HG02623 (cell line): Measurements from ENCODE around the gene BPIFB1.

Experiments used
- ATAC-seq: cut with Tn5 transposase; IDR thresholded peaks from one replicate; pipeline ENCODE4 v1.9.1; 2021; ENCODE audit warnings: moderate library complexity; ENCODE audit not compliant: unreplicated experiment

BPIFB1 gene

DNA sequence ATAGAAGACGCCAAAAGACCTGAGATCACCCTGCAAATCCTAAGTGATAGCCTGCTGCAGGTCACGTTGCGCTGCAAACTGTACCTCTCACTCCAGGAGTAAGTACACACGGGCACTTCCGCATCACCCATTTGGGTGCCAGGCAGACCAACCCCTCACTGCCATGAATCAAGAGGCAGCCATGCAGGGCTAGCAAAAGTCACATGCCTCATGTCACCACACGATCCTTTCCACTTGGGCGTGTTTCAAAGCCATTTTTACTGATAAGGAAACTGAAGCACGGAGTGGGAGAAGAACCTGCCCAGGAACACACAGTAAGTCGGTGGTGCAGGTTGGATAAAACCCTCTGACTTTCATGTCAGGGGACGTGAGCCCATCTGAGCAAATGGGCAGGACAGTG, 37.0 kb downstream of the BPIFB1 start:
- no peak for ATAC-seq

DNA sequence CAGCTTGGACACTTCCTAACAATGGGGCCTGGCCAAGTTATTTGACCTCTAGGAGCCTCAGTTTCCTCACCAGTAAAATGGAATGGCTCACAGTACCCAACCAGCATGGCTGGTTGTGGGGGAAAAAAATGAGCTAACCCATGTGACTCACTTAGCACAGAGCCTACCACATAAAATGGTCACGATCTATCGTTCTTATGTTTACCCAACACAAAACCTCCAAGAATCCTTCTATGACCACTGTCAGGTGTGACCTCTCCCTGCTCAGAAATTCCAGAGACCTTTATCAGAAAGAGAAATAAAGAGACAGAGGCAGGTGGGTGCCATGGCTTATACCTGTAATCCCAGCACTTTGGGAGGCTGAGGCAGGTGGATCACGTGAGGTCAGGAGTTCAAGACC, 39.4 kb downstream of the BPIFB1 start:
- ATAC-seq, result no peak

DNA sequence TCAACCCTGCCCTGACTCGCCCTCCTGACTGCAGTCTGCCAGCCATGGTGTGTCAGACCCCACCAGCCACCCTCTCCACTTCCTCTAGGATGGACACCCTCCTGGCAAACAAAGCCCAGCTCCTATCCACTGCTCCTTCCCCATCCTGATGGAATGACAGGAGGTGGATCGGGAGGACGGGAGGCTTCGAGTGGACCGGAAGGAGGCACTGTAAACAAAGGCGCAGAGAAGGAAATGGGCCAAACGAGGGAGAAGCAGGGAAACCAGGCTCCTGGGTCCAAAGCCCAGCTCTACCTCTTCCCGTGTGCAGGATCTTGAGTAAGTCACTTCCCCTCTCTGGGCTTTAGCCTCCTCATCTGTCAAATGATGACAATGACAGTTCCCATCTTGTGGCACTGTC, 40.2 kb downstream of the BPIFB1 start:
- ATAC-seq, result no peak

DNA sequence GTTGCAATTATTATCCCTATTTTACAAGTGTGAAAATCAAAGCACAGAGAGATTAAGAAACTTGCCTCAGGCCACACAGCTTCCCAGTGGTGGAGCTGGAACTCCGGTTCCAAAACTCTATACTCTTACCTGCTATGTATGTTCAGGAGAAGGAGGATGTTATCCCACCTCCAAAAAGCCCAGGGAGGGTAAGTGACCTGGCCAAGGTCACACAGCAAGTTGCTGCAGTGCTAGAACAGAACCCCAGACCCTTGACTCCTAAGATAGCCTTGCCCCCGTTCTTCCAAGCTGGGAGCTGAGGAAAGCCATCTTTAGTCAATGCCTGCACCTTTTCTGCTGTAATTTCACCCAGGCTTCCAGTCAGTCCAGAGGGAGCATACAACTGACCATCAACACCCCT, 42.3 kb downstream of the BPIFB1 start:
- ATAC-seq, result no peak

DNA sequence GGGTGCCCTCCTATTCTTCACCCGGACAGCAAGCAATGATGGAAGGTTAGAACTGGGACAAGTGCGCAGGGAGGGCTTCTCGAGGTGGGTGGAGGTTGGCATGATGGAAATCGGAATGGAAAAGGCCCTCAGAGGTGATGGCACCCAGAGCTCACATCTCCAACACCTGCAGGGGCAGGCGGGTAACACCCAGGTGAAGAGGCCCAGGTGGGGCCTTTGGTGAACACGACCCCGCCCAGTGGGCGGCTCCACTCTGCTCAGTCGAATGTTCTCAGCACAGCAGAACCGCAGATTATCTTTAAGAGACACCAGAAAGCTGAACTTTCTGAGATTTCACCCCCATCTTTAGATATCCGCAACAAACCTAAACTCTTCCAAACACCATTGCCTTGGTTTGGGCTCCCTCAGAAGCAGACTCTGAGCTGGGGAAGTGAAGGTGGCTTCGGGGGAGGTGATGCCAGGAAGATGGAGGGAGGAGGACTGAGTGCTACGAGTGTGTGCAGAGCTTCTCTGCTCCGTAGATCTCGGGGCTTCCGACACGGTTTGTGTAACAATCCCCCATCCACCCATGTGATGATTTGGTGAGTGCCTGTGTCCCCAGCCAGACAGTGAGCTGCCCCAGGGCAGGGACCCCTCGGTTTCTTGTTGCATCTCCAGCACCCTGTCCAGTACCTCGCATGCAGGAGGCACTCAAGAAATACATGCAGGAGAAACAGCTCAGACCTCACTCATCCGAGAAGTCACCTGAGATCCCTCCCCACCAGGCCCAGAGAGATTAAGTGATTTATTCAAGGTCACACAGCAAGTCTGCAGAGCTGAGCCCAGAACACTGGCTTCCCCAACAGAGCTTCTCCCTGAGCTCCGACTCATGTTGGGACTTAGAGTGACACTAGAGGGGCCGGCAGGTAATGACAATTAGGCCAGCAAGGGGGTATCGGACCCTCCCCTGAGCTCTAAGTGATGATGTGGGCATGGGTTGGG, 45.4 kb downstream of the BPIFB1 start:
- ATAC-seq, result no peak

DNA sequence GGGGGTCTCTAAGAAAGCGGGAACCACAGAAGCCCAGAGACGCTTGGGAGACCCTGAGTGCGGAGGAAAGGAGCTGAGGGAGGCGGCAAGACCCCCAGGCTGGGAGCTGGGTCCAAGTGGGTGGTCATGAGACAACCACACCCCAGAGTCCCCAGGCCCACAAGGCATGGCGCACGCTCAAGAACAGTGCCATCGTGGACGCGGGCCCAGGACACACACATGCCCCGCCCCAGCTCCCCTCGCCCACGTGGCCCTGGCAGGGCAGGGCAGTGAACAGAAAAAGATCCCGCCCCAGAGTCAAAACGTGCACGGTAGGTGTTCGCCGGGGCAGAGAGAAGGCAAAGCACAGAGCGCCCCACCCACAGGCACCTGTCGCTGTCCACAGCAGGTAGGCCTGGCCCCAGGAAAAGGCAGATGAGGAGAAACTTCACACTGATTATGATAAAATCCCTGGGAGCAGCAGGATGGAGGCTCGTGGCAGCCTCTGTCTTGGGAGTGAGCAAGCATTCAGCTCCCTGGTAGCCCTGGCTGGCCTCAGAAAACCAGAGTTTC, 50.0 kb downstream of the BPIFB1 start:
- no peak for ATAC-seq

DNA sequence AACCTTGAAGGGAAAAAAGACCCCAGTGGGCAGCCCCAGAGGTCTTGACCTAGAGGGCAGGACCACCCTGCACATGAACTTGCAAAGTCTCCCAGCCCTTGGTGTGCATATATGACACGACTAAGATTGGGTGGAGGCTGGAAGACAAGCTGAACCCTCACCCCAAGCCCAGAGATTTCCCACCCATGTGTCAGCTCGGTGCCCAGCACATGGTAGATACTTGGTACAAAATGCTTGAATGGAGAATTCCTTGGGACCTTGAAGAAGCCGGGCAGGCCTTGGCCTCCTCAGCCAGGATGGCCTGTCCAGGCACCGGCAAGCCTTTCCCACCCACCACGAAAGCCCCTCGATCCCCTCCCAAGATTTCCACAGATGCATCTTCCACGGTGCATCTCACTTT, 50.6 kb downstream of the BPIFB1 start:
- no peak for ATAC-seq

DNA sequence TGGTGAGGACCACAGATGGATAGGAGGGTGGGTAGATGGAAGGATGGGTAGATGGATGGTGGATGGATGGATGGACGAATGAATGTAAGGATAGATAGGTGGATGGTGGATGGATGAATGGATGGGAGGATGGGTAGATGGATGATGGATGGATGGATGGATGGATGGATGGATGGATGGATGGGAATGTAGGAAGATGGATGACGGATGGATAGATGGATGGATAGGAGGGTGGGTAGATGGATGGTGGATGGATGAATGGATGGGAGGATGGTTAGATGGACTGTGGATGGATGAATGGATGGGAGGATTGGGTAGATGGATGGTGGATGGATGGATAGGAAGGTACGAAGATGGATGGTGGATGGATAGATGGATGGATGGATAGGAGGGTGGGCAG, 51.1 kb downstream of the BPIFB1 start:
- no peak for ATAC-seq

DNA sequence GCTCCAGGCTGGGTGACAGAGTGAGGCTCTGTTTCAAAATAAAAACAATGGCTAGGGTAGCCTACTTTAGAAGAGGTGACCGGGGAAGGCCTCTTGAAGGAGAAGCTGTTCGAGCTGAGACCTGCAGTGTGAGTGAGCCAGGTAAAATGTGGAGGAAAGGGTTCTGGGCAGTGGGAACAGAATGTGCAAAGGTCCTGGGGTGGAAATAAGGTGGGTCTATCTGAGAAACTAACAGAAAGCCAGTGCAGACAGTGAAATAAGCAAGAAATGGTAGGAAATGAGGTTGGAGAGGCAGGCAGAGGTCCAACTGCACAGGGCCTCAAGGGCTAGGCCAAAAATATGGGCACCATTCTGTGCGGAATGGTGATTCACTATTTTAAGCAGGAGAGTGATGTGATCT, 53.4 kb downstream of the BPIFB1 start:
- ATAC-seq, result no peak

DNA sequence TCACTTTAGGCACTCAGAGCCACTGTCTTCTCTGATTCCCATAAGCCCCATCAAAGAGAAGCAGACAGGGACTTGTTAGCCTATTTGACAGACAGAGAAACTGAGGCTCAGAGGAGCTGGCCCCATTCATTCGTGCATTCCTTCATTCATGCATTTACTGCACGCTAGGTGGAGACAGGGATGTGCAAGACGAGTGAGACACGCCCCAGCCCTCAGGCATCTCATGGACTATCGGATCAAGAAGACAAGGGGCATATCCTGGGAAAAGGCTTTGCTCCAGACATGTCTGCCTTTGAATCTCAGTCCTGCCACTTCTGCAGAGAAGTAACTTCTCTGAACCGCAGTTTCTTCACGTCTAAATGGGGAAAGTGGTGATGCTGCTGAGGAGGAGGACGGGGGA, 54.1 kb downstream of the BPIFB1 start:
- ATAC-seq, result no peak

DNA sequence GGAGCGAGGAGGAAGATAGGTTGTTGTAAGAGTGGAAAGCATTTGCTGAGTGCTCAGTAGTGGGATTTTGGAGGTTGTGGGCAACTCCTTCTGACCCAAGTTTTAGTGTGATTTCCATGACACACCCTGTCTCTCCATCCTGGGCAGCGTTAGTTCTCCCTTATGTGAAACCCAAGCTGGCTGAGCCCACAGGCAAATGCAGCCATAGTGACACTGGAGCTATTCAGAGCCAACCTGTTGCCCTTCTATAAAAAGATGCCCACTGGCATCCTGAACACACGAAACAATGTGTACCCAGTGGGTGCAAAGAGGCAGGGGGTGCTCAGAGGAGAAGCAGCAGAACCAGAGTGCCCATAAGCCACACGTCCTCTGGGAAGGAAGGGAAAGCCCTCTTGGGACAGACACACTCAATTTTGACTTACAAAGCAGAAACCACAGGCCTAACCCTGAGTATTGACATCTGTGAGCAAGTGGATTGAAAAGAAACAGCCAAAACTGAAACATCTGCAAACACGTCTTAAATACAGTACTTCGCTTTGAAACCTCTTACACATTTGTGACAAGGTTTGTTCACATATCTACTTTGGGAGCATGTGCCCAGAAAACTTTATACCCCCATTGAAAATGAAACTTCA, 54.6 kb downstream of the BPIFB1 start:
- no peak for ATAC-seq

DNA sequence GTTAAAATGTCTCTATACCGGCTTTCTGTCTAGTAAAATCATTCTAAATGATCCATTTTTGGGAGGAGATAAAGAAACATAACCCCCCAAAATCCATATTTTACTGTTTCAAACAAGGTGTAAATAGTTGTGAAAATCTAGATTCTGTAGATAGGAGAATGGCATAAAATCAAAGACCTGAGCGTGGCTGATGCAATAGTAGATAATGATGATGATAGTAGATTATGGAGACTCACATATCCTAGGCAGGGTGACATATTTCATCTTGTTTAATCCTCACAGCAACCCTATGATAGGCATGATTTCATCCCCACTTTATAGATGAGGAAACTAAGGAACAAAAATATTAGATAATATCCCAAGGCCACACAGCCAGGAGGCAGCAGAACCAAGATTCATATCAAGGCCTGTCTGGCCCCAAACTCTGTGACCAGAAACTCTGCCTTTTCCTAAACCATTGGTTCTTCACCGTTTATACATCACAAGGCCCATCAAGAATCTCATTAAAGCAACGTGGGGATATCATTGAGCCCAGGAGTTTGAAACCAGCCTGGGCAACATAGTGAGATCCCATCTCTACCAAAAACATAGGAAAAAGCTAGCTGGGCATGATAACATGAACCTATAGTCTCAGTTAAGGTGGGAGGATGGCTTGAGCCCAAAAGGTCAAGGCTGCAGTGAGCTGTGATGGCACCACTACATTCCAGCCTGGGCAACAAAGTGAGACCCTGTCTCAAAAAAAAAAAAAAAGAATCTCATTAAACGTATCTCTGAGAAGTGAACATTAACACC, 55.6 kb downstream of the BPIFB1 start:
- no peak for ATAC-seq

DNA sequence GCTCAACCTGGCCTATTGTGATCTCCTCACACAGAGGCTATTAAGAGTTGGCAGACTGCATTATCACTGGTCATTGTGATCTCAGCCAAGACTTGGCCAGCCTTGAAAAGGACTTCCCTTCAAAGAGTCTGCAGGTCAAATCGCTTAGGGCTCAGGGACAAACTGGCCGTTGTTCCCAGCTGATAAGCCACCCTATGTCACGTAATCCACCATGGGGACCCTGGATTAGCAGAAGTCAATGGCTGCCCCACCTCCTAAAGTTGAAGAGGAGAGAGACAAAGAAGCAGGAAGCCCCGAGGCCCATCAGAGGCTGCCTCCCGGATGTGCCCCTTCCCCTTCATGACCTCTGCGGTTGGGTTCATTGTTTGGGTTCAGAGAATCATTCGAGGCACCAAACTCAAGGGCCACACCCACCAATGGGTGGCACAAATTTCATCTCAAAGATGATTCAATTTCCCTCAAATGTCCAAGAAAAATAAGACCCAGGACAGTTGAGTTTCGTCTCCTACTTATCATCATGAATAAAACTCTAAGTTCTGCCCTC, 56.6 kb downstream of the BPIFB1 start:
- ATAC-seq, result no peak

DNA sequence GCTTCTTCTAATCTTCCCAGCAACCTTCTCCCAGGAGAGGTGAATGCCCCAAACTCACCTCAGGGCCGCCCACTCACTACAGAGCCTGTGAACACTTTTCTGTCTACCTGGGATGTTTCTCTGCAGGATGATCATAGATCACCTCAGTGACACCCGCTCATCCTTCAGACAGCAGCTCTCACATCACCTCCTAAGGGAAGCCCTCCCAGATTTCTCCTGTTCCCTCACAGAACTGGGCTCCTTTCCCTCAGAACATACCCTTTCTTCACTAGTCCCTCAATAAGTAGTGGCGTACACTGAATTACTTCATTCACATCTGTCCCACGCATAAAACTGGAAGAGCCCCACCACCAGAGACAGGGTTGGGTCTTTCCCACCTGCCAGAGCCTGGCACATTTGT, 60.5 kb downstream of the BPIFB1 start:
- no peak for ATAC-seq

DNA sequence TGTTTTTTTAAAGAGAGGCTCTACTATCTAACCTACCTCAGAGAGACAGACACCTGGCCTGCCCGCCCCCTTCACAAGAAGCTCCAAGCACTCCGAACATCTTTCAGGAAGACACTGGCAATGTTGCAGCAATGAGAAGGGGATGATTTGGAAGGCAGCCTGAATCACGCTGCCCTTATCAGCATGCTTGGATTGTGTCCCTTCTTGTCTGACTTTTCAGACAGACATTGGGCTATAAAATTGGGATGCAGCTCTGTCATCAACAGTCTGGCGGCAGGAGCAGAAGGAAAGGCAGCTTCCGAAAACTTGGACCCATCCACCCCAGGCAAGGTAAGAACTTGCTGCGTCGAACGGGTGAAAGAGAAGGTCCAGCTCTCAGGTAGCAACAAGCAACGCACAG, 62.3 kb downstream of the BPIFB1 start:
- ATAC-seq, result no peak

DNA sequence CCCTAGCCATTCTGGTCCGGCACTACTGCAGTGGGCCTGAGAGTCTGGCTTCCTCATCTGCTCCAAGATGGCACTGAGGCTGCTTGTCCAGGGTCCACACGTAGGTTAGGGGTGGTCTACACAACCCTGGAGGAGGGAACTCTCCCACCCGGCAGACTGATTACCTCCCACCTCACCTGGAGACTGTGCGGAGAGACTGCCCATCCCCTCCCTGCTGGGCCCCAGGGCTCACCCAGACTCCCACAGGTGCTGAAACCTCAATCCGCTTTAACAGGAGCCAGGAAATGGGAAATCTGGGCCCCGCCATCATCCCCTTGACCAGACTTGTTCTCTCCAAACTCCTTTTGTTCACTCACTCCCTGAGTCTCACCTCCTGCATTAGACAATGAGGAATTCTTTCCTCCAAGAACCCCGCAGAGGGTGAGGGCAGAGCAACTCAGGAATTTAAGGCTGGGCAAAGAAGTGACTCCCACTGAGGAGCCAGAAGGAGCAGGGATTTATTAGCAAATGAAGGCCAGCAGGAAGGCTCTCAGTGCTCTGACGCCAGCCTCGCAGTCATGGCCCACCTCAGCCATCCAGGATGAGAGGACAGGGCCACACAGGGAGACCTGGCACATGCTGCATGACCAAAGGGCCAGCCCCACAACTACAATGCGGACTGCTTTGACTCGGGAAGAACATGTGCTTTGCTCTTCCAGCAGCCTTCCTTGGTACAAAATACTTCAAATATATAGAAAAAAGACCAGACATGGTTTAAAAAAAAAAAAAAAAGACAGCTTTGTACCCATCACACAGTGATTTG, 65.3 kb downstream of the BPIFB1 start:
- ATAC-seq, result no peak

DNA sequence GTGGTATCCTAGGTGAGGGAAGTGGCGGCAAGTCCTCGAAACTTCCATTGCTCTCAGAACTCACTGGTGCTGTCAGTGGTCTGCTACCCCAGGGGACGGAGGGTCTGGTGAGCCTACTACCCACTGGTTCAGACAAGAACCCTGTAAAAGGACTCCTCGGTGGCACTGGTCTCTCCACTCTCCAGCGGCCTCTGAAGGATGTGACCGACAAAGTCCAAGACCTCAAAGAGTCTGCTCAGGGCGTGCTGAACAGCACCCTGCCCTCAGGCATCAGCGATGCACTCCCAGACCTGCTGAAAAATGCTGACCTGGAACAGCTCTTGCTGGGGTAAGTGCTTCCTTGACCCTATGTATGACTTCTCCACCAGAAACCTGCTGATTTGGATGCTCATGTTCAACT, 66.5 kb downstream of the BPIFB1 start:
- ATAC-seq, result no peak

DNA sequence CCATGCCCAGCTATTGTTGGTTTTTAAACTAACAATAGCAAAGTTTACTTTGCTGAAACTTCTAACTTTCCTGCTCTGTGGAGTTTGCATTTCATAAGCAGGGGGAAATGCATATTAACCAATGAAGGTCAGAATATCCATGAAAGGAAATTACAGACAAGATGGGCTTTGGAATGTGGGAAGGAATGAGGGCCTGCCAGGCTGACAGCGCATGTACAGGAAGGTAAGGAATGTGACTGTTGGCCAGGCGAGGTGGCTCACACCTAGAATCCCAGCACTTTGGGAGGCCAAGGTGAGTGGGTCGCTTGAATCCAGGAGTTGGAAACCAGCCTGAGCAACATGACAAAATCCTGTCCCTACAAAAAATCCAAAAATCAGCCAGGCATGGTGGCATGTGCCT, 68.7 kb downstream of the BPIFB1 start:
- no peak for ATAC-seq

DNA sequence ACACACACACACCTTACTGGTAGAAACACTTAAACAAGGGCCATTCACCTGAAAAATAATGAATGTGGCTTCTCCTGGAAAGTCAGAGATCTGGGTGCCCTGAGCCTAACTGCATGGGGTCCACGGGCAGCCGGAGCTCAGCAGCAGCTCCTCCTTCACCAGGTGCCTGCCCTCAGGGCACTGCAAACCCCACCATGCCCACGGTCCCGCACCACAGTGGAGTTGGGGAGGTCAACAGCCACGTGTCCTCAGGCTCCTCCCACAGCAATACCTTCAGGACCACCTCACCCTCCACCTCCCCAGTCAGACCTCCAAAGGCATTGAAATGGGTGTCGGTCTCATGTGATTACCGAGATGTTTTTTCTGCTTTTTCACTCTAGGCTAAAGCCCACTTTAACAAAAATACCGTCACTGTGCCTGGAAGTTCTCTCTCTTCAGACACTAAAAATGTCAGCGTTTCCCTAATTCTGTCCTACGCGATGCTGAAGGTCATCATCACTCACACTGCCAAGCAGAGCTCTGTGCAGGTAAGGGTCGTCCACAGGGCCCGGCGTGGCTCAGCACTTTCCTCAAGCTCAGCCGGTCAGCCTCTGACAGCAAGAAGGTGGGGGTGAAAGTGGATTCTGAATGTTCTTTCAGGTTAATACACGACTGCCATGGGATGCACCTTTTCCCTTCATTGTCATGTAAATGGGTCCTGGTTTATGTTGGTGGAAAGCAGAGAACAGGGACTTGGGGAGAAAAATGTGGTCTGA, 69.4 kb downstream of the BPIFB1 start:
- no peak for ATAC-seq

DNA sequence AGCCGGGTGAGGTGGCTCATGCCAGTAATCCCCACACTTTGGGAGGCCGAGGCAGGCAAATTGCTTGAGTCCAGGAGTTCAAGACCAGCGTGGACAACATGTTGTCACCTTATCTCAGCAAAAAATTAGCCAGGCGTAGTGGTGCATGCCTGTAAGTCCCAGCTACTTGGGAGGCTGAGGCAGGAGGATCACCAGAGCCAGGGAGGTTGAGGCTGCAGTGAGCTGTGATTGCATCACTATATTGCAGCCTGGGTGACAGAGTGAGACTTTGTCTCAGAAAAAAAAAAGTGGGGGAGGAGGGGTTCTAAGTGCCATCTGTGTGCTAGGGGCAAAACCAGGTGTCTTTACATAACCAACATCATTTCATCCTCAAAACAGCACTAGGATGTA, 70.0 kb downstream of the BPIFB1 start:
- no peak for ATAC-seq
